Measurements from ENCODE around the gene ITPA. TPM values are rescaled to one million over a fixed set of nuclear protein-coding genes. Genes with fewer than 3 reads are reported as not detected.

The ITPA gene
- total RNA-seq, 3 donors from 2014 or later = 35.2 to 43.6 (median 39.1) TPM

- no peaks in the 10 kb centered on the region for H3K9me3 ChIP-seq
- intact Hi-C loops (cut with DNase I; ENCODE audit: low total_unique reads) = no loop called here
- no peaks in the 10 kb centered on the region for H3K36me3 ChIP-seq
- no peak for DNase-seq (ENCODE audit: low spot score in 2 of 2)
- H3K27me3 ChIP-seq = no peaks in the 10 kb centered on the region
- H3K27ac ChIP-seq = no peak overlapping the region
- TF ChIP-seq POLR2AphosphoS5 (IDR thresholded peaks at IDR 0.05) = no peak
- no peak for TF ChIP-seq CTCF (IDR thresholded peaks at IDR 0.05)
- no peak for TF ChIP-seq POLR2A (IDR thresholded peaks at IDR 0.05)
- H3K4me1 ChIP-seq = no peaks in the 10 kb centered on the region
- H3K4me3 ChIP-seq = no peak overlapping the region
Measured at GRCh38 chr20:3244613-3245012, 35.3 kb downstream of the ITPA start.

GRCh38 chr20:3245156-3245555 lies 35.9 kb downstream of the ITPA start:
- H3K4me1 ChIP-seq = no peaks in the 10 kb centered on the region
- H3K36me3 ChIP-seq = no peaks in the 10 kb centered on the region
- H3K4me3 ChIP-seq = no peak overlapping the region
- H3K27ac ChIP-seq = no peak overlapping the region
- no peaks in the 10 kb centered on the region for H3K27me3 ChIP-seq
- TF ChIP-seq POLR2AphosphoS5 (IDR thresholded peaks at IDR 0.05) = no peak
- no peak for TF ChIP-seq CTCF (IDR thresholded peaks at IDR 0.05)
- no peak for TF ChIP-seq POLR2A (IDR thresholded peaks at IDR 0.05)
- no peak for DNase-seq (ENCODE audit: low spot score in 2 of 2)
- no peaks in the 10 kb centered on the region for H3K9me3 ChIP-seq
- intact Hi-C loops (cut with DNase I; ENCODE audit: low total_unique reads) = no loop called here

GRCh38 chr20:3245711-3246110 lies 36.4 kb downstream of the ITPA start:
- Histone ChIP-seq H3K9me3 (no peaks in the 10 kb centered on the region), H3K4me3 (no peak overlapping the region), H3K27ac (no peak overlapping the region), H3K4me1 (no peaks in the 10 kb centered on the region), H3K36me3 (no peaks in the 10 kb centered on the region), H3K27me3 (no peaks in the 10 kb centered on the region)
- DNase-seq (ENCODE audit: low spot score in 2 of 2) = no peak
- intact Hi-C loops (cut with DNase I; ENCODE audit: low total_unique reads) = no loop called here
- no peak for TF ChIP-seq CTCF (IDR thresholded peaks at IDR 0.05)
- TF ChIP-seq POLR2A (IDR thresholded peaks at IDR 0.05) = no peak
- no peak for TF ChIP-seq POLR2AphosphoS5 (IDR thresholded peaks at IDR 0.05)

- Histone ChIP-seq H3K36me3 (no peaks in the 10 kb centered on the region), H3K27ac (no peak overlapping the region), H3K4me1 (no peaks in the 10 kb centered on the region), H3K27me3 (no peaks in the 10 kb centered on the region), H3K9me3 (no peaks in the 10 kb centered on the region), H3K4me3 (no peak overlapping the region)
- intact Hi-C loops (cut with DNase I; ENCODE audit: low total_unique reads) = no loop called here
- DNase-seq (ENCODE audit: low spot score in 2 of 2) = no peak
- no peak for TF ChIP-seq POLR2A (IDR thresholded peaks at IDR 0.05)
- TF ChIP-seq CTCF (IDR thresholded peaks at IDR 0.05) = no peak
- no peak for TF ChIP-seq POLR2AphosphoS5 (IDR thresholded peaks at IDR 0.05)
Measured at GRCh38 chr20:3246682-3247081, 37.4 kb downstream of the ITPA start.

GRCh38 chr20:3247638-3248037 lies 38.3 kb downstream of the ITPA start:
- Histone ChIP-seq H3K27ac (no peak overlapping the region), H3K27me3 (no peaks in the 10 kb centered on the region), H3K4me1 (no peaks in the 10 kb centered on the region), H3K36me3 (no peaks in the 10 kb centered on the region), H3K4me3 (no peak overlapping the region), H3K9me3 (no peaks in the 10 kb centered on the region)
- TF ChIP-seq POLR2AphosphoS5 (IDR thresholded peaks at IDR 0.05) (no peak), POLR2A (IDR thresholded peaks at IDR 0.05) (no peak), CTCF (IDR thresholded peaks at IDR 0.05) (no peak)
- intact Hi-C loops (cut with DNase I; ENCODE audit: low total_unique reads) = no loop called here
- DNase-seq (ENCODE audit: low spot score in 2 of 2) = no peak
